Medulla oblongata (tissue), 1 donor: ENCODE measurements around the gene SLC6A12.
"Not testable (repeated sequence)": the region's sequence is repeated elsewhere in the genome, so short reads cannot be mapped to it uniquely, and the experiment has no call there.

Source experiments
- DNase-seq: peaks from one replicate; pipeline ENCODE4 v3.0.0-alpha.2; 2015; ENCODE audit errors: extremely low spot score

Gene SLC6A12

DNA sequence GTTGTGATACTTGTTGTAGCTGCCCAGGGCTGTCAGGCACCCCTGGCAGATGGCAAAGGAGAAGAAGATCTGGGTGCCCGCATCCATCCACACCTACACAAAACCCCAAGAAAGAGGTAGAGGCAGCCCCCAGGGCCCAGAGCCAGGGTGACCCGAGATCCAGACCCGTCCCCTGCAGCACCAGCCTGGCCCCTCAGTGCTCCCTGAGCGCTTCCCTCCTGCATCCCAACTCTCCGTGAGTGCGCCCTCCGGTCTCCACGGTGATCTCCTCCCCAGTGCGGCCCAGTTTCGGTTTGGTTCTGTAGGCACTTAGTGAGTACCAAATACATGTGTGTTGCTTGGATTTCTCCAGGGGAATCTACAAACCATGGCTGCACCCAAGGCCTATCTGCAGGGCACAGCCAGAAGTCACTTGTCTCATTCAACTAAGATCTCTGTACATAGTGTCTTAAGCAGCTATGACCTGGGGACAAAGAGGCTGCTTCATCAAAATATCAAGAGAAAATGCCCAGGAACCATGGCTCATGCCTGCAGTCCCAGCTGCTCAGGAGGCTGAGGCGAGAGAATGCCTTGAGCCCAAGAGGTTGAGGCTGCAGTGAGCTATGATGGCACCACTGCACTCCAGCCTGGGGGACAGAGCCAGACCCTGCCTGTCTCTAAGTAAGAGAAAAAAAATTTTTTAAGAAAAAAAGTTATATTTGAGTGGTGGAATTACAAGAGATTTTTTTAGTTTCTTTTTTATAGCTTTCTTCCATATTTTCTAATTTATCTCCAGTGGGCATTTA lies 15.9 kb downstream of the SLC6A12 start:
- no peak for DNase-seq

DNA sequence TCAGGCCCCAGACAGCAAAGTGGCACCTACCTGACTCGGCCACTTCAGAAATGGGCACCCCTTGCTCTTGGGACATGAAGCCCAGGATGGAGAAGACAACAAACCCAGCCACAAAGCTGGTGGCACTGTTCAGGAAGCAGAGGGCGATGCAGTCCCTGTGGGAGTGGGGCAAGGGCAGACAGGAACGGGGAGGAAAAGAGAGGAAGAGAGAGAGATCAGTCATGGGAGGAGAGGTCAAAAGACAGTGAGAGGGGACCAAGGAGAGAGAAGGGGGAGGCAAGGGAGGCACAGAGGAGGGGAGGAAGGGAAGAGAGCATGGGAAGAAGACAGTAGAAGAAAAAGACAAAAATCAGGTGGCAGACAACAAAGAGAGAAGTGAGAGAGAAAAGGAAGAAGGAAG lies 16.6 kb downstream of the SLC6A12 start:
- no peak for DNase-seq

DNA sequence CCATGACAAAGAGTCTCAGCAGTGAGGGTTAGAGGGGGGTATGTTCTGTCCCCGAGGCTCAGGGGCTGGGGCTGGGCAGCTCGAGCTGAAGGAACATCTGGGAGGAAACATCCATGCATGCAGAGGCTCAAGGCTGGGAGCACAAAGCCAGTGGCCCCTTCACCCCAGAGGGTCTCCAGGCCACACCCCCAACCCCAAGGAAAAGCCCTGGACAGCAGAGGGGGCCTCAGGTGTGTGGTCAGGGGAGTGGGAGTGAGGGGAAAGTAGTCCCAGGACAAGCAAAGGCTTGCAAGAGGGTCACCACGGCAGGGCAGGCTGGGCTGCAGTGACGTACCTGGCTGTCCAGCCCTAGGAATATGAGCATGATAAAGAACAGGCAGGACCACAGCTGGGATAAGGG lies 17.5 kb downstream of the SLC6A12 start:
- no peak for DNase-seq

DNA sequence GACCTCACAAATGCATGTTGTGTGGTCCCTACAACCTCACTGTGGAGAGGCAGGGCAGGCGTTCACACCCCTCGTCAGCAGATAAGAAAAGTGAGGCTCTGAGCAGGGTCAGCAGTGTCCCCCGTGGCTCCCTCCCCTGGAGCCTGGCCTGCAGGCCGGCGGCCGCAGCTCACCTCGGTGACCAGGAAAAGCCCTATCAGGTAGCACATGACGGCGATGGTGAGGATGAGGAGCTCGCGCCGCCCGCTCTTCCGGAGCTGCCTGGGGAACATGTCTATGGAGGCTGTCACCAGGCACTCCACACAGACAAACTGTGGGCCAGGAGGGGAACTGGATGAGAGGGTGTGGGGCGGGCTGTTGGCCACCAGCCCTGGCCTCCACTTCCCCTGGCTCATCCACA lies 18.0 kb downstream of the SLC6A12 start:
- no peak for DNase-seq

DNA sequence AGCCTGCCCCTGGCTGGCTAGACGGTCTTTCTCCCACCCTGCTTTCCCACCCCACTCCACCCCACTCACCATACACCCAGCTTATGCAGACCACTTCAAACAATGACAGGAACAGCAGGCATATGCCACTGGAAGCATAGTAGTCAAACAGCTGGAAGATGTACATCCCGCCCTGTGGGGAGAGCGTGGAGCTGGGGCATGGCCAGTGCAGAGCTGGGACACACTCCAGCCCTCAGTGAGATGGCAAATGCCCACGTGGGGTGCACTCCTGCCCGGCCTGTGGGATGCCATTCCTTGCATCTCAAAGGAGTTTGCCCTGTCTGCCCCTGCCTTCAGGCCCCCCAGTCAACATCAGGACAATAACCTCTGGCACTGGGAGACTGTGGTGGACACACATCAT lies 18.8 kb downstream of the SLC6A12 start:
- DNase-seq, result no peak

DNA sequence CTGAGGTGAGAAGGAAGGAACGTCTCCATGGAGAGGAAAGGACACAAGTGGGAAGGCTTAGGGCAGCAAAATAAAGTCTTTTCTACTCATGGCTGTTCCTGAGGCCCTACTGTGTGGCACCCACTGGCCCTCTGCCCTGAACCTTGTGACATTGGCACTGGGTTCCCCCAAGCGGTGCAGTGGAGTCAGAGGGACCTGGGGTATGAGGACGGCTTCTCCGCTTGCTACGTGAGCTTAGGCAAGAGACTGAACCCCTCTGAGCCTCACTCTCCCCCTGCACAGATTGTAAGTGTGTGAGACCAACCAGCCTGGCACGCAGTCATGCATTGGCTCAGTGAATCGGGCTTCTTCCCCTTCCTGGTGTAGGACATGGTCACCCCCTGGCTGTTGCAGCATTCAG lies 19.7 kb downstream of the SLC6A12 start:
- no peak for DNase-seq

DNA sequence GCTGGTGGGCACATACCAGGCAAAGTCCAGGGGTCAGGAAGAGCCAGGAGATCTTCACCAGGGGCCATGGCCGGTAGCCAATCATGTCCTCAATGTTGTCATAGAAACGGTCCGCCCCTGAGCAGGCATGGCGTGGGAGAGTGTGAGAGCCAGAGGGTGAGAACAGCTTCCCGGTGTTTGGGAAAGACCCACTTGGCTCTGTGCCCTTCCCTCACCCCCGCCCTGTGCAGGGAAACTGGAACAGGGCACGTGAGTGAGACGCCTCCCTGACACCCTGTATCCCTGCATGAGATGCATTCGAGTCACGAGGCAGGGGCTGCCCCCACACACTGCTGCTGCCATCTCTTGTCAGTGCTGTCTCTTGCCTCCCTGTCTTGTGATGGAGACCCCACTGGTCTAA lies 20.7 kb downstream of the SLC6A12 start:
- DNase-seq, result no peak

DNA sequence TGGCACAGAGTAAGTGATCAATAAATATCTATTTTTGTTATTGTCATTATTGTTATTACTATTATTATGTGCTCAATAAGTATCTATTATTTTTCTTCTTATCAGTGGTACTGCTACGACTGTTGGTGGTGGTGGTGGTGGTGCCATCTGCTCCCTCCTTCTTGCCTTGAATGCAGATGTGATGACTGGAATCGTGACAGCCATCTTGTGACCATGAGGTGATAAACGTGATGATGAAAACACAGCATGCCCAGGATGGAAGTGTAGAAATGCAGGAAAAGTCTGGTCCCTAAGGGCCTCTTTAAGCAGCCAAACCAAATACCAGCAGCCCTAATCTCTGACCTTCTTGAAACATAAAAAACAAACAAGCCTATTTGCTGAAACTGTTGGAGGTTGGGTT lies 22.4 kb downstream of the SLC6A12 start:
- DNase-seq, result no peak

DNA sequence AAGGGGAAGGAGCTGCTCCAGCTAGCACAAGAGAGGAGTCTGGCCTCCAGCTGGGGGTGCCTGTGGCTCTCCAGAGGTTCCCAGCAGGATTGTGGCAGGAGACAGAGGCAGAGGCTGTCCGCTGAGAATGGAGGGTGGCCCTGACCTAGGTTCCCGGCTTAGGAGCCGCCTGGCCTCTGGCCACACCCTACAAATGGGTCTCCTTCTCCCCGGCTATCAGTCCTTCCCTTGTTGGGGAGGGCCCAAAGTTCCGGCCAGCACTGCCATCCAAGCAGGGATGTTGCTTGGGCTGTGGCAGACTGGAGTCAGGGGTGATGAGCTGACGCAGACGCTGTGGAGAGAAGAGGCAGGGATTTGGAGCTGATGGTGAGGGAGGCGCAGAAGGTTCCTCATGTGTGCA lies 23.1 kb downstream of the SLC6A12 start:
- no peak for DNase-seq

DNA sequence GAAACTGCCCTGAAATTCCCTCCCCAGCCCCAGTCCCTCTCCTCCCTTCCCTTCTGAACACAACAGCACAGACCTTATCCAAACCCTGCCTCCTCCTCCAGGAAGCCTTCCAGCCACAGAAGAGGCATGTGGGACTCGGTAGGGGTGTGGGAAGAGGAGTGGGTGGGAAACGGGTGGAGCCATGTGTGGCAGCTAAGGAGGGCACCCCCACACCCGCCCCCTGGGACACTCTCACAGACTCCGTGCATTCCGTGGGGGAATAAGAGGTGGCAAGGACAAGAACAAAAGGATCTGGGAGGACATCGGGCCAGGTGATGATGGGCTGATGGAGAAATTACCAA lies 24.4 kb downstream of the SLC6A12 start:
- DNase-seq, result no peak

DNA sequence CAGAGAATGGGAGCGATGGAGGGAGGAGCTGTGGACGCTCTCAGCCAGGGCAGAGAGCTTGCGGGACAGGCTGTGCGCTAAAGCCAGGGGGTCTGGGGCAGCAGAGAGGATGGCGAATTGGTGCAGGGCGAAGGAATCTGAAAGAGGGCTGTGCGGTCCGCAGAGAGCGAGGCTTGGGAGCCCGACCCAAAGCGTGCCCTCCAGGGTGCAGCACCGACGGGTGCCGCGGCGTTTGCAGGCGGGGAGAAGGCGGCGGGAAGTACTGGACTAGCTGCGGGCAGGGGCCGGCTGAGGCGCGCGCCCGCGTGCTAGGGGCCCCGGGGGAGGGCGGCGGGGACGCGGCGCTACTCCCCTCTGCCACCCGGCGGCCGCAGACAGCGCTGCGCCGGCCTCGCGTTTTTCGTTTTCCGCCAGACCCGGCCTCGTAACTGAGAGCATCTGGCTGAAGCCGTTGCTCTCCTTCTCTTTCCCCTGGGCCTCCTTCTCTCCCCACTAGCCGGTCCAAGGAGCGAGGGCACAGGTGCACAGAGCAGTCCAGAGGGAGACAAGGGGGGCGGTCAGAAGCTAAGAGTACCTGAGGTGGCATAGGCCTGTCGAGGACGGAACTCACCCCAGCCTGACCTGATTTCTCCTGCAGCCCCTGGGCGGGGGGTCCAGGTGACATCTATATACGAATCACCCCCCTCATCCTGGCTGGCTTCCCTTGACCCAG lies 24.9 kb downstream of the SLC6A12 start:
- DNase-seq, result peak; percentile 64

DNA sequence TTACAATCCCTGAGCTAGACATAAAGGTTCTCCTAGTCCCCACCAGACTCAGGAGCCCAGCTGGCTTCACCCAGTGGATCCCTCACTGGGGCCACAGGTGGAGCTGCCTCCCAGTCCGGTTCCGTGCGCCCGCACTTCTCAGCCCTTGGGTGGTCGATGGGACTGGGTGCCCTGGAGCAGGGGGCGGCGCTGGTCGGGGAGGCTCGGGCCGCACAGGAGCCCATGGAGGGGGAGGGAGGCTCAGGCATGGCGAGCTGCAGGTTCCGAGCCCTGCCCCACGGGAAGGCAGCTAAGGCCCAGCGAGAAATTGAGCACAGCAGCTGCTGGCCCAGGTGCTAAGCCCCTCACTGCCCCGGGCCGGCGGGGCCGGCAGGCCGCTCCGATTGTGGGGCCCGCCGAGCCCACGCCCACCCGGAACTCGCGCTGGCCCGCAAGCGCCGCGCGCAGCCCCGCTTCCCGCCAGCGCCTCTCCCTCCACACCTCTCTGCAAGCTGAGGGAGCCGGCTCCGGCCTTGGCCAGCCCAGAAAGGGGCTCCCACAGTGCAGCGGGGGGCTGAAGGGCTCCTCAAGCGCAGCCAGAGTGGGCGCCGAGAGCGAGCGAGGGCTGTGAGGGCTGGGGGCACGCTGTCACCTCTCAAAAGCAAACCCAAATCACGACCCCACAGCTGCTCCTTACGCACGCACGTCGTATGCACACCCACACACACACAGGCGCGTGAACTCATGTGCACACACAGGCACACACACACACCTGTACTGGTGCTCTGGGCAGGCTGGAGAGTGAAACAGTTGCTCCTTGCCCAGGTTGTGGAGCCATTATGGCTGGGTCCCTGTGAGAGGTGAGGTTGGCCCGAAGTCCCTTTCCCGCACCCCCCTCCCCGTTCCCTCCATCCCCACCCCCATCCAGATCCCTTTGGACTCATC lies 25.7 kb downstream of the SLC6A12 start:
- not testable (repeated sequence) for DNase-seq

DNA sequence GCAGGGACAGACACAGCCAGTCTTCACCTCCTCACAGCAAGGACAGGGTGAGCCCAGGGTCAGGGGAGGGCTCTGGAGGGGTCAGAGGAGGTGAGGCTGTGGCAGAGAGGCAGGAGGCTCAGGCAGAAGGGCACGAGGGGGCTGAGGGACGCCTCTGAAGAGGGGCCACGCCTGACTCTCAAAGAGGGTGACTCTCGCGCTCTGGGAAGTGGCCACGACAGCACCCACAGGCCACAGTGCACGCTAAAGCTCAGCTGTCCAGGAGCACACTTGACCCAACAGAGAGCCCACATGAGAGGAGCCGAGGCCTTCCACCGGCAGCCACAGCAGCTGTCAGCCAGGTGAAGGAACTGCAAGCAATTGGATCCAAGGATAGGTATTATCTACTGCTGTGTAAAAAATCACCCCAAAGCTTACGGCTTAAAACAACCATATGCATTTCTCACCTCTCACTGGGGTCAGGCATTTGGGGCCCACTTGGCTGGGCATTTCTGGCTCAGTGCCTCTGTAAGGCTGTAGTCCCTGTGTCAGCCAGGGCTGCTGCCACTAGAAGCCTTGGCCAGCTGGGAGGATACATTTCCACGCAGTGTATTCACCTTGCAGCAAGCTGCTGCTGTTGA lies 27.8 kb downstream of the SLC6A12 start:
- DNase-seq, result no peak

DNA sequence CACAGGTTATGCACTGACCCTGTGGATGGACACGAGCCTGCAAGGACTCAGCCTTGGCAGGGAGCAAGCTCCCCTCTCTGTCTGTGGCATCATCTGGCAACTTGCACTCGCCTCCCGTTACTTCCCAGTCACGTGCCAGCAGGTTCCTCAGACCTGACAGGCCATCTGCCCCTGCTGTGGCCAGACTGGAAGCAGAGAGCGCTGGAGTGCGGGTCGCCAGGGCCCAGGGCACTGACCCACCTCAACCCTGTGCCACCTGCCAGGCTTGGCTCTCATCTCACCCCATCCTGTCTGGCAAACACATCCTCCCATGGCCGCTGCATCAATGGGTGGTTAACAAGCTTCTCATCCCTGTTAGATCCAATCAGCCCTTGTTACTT lies 28.4 kb downstream of the SLC6A12 start:
- no peak for DNase-seq

DNA sequence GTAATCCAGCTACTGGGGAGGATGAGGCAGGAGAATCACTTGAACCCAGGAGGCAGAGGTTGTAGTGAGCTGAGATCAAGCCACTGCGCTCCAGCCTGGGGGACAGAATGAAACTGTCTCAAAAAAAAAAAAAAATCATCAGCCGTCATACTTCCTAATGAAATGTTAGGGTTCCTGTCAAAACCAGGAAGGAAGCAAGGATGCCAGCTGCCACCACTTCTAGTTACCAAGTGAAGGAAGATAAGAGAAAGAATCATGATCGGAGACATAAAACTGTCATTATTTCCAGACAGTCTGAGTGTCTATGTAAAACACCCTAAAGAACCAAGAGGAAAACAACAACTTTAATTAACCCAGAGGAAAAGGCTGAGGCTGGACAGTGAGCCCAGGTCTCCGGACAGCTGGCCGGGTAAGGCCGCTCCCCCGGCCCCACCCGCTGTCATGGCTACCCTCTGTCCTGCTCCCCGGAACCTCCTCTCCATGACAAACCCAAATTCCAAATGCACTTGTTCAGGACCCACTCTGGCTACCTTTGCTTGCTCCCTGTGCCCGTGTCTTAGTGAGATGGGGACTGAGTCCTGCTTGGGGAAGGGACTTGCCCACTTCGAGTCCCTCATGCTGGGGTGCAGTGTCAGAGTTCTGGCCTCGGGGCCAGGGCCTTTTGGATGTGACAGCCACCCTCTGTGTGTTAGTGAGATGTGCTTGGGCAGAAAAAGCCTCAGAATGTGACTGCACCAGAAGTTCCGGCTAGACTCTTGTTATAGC lies 29.0 kb downstream of the SLC6A12 start:
- DNase-seq, result no peak

DNA sequence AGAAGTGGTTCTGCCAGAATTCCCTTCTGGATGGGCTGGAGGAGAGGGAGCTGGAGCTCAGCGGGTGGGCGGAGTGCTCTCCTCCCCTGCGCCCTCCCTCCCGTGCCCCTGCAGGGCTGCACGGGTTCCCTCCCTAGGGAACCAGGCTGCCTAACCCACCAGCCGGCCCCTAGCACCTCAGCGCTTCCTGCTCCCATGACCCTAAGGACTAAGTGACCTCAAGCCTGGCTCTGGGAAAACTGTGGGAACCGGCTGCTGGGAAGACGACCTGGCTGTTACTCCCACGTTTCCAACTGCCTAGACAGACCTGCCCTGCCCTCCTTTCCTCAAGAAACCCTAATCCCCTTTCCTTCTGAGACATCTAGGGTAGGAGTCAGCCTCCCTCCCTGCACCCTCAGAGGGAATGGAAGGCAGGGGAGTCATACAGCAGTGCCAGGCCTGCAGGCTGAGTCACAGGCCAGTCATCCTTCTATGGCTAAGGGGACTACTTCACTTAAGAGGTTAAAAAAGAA lies 31.5 kb downstream of the SLC6A12 start:
- DNase-seq, result no peak

DNA sequence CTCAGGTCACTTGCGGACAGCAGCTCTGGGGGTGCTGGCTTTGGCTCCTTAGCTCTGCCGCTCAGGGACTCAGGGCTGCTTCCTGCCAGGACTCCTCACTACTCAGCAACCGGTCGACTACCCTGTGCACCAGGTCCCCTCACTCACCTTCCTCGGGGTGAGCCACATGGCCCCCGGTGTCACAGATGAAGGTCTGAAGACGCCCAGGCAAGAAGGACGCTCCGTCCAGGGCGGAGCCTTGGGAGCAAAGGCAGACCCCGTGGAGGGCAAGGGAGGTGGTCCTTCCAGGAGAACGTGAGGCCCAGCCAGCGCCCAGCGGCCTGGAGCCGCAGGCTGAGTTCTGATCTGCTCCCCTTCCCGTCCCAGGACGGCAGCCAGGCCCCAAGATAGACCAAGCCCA lies 32.0 kb downstream of the SLC6A12 start:
- no peak for DNase-seq

DNA sequence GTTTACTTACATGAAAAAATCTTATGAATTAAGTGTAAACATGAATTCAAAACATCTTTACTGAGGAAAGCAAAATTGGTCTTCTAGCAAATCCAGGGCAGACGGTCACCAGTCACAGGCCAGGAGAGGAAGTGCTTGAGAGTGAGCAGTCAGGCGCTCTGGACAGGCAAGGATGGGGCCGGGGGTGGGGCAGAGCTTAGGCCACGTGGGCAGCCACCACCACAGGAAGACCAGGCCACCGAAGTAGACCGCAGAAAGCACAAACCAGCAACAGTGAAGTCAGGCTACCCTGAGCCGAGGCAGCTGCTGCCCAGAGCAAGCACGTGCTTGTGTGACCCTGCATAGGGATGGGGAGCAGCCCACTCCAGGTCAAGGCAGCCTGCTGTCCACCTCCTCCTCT lies 33.5 kb downstream of the SLC6A12 start:
- DNase-seq, result peak; percentile 78

DNA sequence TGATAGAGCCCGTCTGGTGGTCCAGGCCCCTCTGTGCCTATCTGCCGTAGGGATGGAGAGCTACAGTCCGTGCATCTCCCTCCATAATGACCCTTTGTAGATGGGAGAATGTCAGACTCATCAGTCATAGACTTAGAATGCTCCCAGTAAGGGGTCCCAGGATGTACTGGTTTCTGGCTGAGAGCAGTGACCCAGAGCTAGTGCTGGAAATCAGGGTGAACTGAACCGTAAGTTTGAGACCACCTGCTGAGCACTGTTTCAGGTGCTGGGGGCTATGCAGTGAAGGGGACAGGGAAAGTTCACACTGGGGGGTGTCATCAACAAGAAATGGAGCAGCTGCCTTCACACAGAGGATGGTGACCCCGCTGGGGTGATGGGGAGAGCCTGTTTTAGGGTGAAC lies 34.1 kb downstream of the SLC6A12 start:
- DNase-seq, result no peak

DNA sequence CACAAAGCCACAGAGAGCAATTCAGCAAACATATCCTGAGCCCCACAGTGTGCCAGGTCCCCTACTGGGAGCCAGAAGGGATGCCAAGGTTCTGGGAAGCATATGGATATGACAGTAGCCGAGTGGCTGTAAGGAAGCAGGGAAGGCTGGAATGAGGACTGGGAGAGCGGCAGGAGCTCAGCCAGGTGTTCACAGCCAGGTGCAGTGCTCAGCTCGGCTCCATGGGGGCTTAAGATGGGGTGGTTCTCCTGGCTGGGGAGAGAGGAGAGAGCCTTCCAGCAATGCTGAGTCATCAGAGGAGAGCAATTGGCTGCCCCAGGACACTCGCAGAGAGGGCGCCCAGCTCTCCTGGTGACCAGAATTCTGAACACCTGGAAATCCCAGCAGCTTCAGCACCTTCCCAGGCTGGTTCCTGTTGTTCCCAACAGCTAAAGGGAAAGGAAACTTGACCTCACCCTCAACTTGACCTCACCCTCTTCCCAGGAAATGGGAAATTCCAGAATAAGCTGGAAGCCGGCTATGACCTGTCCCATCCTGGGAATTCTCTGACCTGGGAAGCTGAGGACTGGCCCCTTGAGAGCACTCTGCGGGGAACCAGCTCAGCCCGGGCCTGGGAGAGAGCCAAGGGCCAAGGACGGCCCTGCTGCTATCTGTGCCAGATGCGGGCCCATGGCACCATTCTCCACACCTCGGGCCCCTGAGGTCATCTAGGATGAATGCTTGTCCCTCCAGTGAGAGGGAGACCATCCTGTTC lies 34.6 kb downstream of the SLC6A12 start:
- no peak for DNase-seq

DNA sequence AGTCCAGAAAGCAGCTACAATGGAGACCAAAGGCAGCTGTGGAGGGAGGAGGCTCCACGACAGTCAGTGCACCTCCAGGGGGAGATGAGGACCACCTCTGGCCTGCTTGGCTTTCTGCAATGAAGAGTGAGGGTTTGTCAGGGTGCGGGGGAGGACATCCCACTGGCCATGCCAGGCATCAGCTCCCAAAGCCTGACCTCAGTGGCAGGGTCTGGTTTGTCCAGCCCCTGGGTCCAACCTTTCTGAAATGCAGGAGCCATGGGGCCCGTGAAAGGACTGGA lies 35.2 kb downstream of the SLC6A12 start:
- no peak for DNase-seq
